HEK293 (cell line): Measurements from ENCODE around the gene FTO.
A peak's percentile ranks its signal among the peaks of the same experiment; 100 is the strongest.

Source experiments
- CTCF ChIA-PET: fragments of 350-600 bp; formaldehyde crosslinking; extraction: SDS; loops from one replicate; lab custom pipeline; 2021; ENCODE audit warnings: antibody characterized with exemption; lab: Yijun Ruan, JAX
- POLR2A ChIA-PET: fragments of 300-600 bp; formaldehyde crosslinking; extraction: SDS; loops from one replicate; lab custom pipeline; 2020; ENCODE audit warnings: antibody characterized with exemption, inconsistent platforms; lab: Yijun Ruan, JAX
- H3K27ac ChIP-seq: fragments of 200-500 bp; sonication (Bioruptor generic); 2 replicates; pipeline ENCODE4 v1.5.1; 2014; ENCODE audit warnings: low read depth, low read length, control low read depth, inconsistent platforms; ENCODE audit errors: extremely low read depth
- H3K36me3 ChIP-seq, 2 experiments: fragments of 200-500 bp in 1 of 2; sonication (Bioruptor generic) in 1 of 2; 1 replicate in 1 of 2; 2 replicates in 1 of 2; pipeline ENCODE4 v1.5.1; 2014 to 2017; ENCODE audit warnings: inconsistent platforms in 2 of 2, low read length in 2 of 2; ENCODE audit not compliant: control insufficient read depth in 2 of 2, insufficient read depth in 1 of 2
- H3K4me1 ChIP-seq: fragments of 200-500 bp; sonication (Bioruptor generic); 2 replicates; pipeline ENCODE4 v1.5.1; 2014; ENCODE audit warnings: mild to moderate bottlenecking, low read length, inconsistent platforms; ENCODE audit not compliant: control insufficient read depth, insufficient read depth
- H3K4me3 ChIP-seq: 2 replicates; pipeline ENCODE4 v1.5.1; 2011; ENCODE audit warnings: low read depth, mild to moderate bottlenecking, control low read depth, low read length, moderate library complexity
- H3K9me3 ChIP-seq: fragments of 200-500 bp; sonication (Bioruptor generic); 2 replicates; pipeline ENCODE4 v1.5.1; 2014; ENCODE audit warnings: low read depth, low read length, inconsistent platforms; ENCODE audit not compliant: control insufficient read depth, insufficient read depth
- FEZF1 ChIP-seq: fragments of 450-650 bp; formaldehyde crosslinking; IDR thresholded peaks from 2 replicates; pipeline ENCODE4 v1.5.1; 2016; ENCODE audit warnings: missing biosample characterization, missing genetic modification characterization
- OVOL3 ChIP-seq: fragments of 450-650 bp; formaldehyde crosslinking; IDR thresholded peaks from 2 replicates; pipeline ENCODE4 v1.5.1; 2016; ENCODE audit warnings: missing biosample characterization, missing genetic modification characterization
- PRDM6 ChIP-seq: fragments of 450-650 bp; formaldehyde crosslinking; IDR thresholded peaks from 2 replicates; pipeline ENCODE4 v1.5.1; 2017; ENCODE audit warnings: missing biosample characterization, missing genetic modification characterization
- SCRT2 ChIP-seq: fragments of 450-650 bp; formaldehyde crosslinking; IDR thresholded peaks from 2 replicates; pipeline ENCODE4 v1.5.1; 2016; ENCODE audit warnings: missing biosample characterization, missing genetic modification characterization
- ZNF148 ChIP-seq: fragments of 450-650 bp; formaldehyde crosslinking; IDR thresholded peaks from 2 replicates; pipeline ENCODE4 v1.5.0; 2017; ENCODE audit warnings: missing biosample characterization, missing genetic modification characterization, borderline replicate concordance
- ZNF169 ChIP-seq: fragments of 450-650 bp; formaldehyde crosslinking; IDR thresholded peaks from 2 replicates; pipeline ENCODE4 v1.5.1; 2016; ENCODE audit warnings: missing biosample characterization, missing genetic modification characterization
- ZNF2 ChIP-seq: fragments of 450-650 bp; formaldehyde crosslinking; IDR thresholded peaks from 2 replicates; pipeline ENCODE4 v1.5.1; 2016; ENCODE audit warnings: missing biosample characterization, missing genetic modification characterization
- ZNF23 ChIP-seq: fragments of 450-650 bp; formaldehyde crosslinking; IDR thresholded peaks from 2 replicates; pipeline ENCODE4 v1.5.1; 2016; ENCODE audit warnings: missing biosample characterization, missing genetic modification characterization, borderline replicate concordance
- ZNF624 ChIP-seq: fragments of 450-650 bp; formaldehyde crosslinking; IDR thresholded peaks from 2 replicates; pipeline ENCODE4 v1.5.1; 2017; ENCODE audit warnings: missing biosample characterization, missing genetic modification characterization
- ZNF76 ChIP-seq: fragments of 450-650 bp; formaldehyde crosslinking; IDR thresholded peaks from 2 replicates; pipeline ENCODE4; 2016; ENCODE audit warnings: low read depth, missing biosample characterization, missing genetic modification characterization, borderline replicate concordance
- ZNF768 ChIP-seq: fragments of 450-650 bp; formaldehyde crosslinking; IDR thresholded peaks from 2 replicates; pipeline ENCODE4 v1.5.1; 2018; ENCODE audit warnings: missing biosample characterization, mild to moderate bottlenecking, missing genetic modification characterization
- TF ChIP-seq, protein P1 (sequence below): fragments of 450-650 bp; formaldehyde crosslinking; IDR thresholded peaks from 2 replicates; pipeline ENCODE4 v1.5.1; 2016; ENCODE audit warnings: missing biosample characterization, missing genetic modification characterization
- TF ChIP-seq, protein P2 (sequence below): fragments of 450-650 bp; formaldehyde crosslinking; IDR thresholded peaks from 2 replicates; pipeline ENCODE4 v1.5.1; 2016; ENCODE audit warnings: missing biosample characterization, missing genetic modification characterization
- TF ChIP-seq, protein P3 (sequence below): fragments of 450-650 bp; IDR thresholded peaks from 2 replicates; pipeline ENCODE4 v1.5.1; 2018; ENCODE audit warnings: missing biosample characterization, missing genetic modification characterization

Gene FTO

DNA sequence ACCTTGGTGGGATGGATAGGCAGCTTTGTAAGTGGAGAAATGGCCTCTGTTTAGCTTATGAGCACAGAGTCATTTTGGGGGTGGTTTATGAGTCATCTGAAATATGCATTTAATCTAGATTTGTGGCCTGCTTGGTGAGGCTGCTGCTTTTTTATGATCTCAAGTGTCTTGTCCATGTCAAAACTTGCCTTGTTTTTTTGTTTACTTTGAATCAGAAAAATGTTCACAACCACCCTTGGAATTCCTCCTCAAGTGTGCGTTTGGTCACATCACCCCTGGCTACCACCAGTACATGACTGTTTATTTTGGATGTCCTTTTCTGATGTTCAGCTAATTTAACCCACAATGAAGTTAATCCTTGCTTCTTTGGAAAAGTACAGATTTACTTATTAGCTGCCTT is 64.6 kb downstream of the FTO start (continued):
- TF ChIP-seq, protein P1, sequence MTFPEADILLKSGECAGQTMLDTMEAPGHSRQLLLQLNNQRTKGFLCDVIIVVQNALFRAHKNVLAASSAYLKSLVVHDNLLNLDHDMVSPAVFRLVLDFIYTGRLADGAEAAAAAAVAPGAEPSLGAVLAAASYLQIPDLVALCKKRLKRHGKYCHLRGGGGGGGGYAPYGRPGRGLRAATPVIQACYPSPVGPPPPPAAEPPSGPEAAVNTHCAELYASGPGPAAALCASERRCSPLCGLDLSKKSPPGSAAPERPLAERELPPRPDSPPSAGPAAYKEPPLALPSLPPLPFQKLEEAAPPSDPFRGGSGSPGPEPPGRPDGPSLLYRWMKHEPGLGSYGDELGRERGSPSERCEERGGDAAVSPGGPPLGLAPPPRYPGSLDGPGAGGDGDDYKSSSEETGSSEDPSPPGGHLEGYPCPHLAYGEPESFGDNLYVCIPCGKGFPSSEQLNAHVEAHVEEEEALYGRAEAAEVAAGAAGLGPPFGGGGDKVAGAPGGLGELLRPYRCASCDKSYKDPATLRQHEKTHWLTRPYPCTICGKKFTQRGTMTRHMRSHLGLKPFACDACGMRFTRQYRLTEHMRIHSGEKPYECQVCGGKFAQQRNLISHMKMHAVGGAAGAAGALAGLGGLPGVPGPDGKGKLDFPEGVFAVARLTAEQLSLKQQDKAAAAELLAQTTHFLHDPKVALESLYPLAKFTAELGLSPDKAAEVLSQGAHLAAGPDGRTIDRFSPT, result 0 out of 2 replicates have a peak, but pooled peaks have one; percentile 38
- TF ChIP-seq ZNF624 (tag by site-specific recombination) (no peak), ZNF76 (tag by site-specific recombination) (no peak)
- TF ChIP-seq, protein P2, sequence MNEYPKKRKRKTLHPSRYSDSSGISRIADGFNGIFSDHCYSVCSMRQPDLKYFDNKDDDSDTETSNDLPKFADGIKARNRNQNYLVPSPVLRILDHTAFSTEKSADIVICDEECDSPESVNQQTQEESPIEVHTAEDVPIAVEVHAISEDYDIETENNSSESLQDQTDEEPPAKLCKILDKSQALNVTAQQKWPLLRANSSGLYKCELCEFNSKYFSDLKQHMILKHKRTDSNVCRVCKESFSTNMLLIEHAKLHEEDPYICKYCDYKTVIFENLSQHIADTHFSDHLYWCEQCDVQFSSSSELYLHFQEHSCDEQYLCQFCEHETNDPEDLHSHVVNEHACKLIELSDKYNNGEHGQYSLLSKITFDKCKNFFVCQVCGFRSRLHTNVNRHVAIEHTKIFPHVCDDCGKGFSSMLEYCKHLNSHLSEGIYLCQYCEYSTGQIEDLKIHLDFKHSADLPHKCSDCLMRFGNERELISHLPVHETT (tag by site-specific recombination), result peak; percentile 58; the same call in 1 of the 2 replicates

GRCh38 chr16:53769185-53769584 is 65.2 kb downstream of the FTO start:
- no peaks in the 10 kb centered on the region for H3K9me3 ChIP-seq
- no peak overlapping the region for H3K27ac ChIP-seq
- no peak for TF ChIP-seq ZNF2 (tag by site-specific recombination)
- no peak for TF ChIP-seq ZNF23
- no peak for TF ChIP-seq SCRT2
- TF ChIP-seq ZNF169, result no peak
- H3K4me1 ChIP-seq, result peaks cover 12% of the 10 kb centered on the region
- H3K36me3 ChIP-seq, result no peaks in the 10 kb centered on the region
- no peak overlapping the region for H3K4me3 ChIP-seq
- POLR2A ChIA-PET, result interaction anchor here (1.0 kb wide), 1 partner anchor 24 kb away, joined by 4 read pairs; no protein-coding TSS in a partner anchor
- CTCF ChIA-PET, result interaction anchor here (0.7 kb wide), 2 partner anchors 26 to 27 kb away, joined by 3 to 5 read pairs; no protein-coding TSS in a partner anchor

DNA sequence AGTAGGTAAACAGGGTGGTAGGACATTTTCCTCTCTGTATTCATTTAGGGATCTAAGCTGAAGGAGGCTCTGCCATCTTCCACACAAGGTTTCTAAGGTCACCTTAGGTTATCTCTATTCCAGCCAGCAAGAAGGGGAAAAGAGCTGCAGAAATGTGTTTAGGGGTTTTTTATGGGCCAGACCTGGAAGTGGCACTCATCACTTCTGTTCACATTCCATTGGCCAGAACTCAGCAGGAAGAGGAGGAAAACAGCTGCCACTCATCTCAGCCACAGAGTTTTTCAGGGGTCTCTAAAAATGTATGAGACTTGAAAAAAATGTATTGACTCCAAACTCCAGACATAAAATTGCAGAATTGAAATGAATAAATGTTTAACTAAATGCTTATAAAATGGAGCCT is 65.8 kb downstream of the FTO start:
- H3K4me3 ChIP-seq, result no peak overlapping the region
- peaks cover 12% of the 10 kb centered on the region for H3K4me1 ChIP-seq
- H3K9me3 ChIP-seq, result no peaks in the 10 kb centered on the region
- H3K27ac ChIP-seq, result no peak overlapping the region
- POLR2A ChIA-PET, result no interaction called here
- H3K36me3 ChIP-seq, result no peaks in the 10 kb centered on the region
- CTCF ChIA-PET, result interaction anchor here (0.5 to 0.7 kb wide), 6 partner anchors 24 to 1595 kb away, joined by 3 to 5 read pairs (median 4); no protein-coding TSS in a partner anchor
- TF ChIP-seq FEZF1 (peak; percentile 94), OVOL3 (tag by site-specific recombination) (no peak), ZNF148 (no peak), ZNF768 (no peak), PRDM6 (tag by site-specific recombination) (peak; percentile 47)
- TF ChIP-seq, protein P3, sequence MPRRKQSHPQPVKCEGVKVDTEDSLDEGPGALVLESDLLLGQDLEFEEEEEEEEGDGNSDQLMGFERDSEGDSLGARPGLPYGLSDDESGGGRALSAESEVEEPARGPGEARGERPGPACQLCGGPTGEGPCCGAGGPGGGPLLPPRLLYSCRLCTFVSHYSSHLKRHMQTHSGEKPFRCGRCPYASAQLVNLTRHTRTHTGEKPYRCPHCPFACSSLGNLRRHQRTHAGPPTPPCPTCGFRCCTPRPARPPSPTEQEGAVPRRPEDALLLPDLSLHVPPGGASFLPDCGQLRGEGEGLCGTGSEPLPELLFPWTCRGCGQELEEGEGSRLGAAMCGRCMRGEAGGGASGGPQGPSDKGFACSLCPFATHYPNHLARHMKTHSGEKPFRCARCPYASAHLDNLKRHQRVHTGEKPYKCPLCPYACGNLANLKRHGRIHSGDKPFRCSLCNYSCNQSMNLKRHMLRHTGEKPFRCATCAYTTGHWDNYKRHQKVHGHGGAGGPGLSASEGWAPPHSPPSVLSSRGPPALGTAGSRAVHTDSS (tag by site-specific recombination), result no peak
